Activated CD8-positive, alpha-beta memory T cell treated with anti-CD3 and anti-CD28 coated beads, Interleukin-2, amount 50 U/mL, for 4 hours (primary cell): Measurements from ENCODE around the gene MSI2.
"Not testable (repeated sequence)": the region's sequence is repeated elsewhere in the genome, so short reads cannot be mapped to it uniquely, and the experiment has no call there.

Experiments
- DNase-seq: peaks from one replicate; pipeline ENCODE4 v3.0.0-alpha.2; 2020

MSI2 gene

GRCh38 chr17:57489321-57489720 is 233.0 kb downstream of the MSI2 start:
- no peak for DNase-seq

- DNase-seq: no peak
Observed at GRCh38 chr17:57490111-57490845, 234.0 kb downstream of the MSI2 start.

- no peak for DNase-seq
Observed at GRCh38 chr17:57490890-57491289, 234.6 kb downstream of the MSI2 start.

- DNase-seq: no peak
Observed at GRCh38 chr17:57493171-57493570, 236.8 kb downstream of the MSI2 start.

- no peak for DNase-seq
Observed at GRCh38 chr17:57493625-57494024, 237.3 kb downstream of the MSI2 start.

DNA sequence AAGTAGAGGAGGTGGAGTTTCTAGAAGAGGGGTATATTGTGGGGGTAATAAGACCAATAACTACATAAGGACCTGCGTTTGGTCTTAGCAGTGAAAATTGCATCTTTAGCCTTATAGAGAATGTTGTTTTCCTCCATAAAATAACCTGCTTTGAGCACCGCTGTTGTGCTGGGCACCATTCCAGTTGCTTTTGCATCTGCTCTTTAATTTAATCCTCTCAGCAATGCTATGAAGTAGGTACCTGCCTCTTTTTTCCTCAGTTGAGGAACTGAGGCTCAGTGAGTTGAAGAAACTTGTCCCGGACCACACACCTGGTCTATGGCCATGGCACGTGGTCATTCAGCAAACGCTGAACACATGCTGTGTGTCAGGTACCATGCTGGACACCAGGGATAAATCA is 238.1 kb downstream of the MSI2 start:
- DNase-seq: no peak

DNA sequence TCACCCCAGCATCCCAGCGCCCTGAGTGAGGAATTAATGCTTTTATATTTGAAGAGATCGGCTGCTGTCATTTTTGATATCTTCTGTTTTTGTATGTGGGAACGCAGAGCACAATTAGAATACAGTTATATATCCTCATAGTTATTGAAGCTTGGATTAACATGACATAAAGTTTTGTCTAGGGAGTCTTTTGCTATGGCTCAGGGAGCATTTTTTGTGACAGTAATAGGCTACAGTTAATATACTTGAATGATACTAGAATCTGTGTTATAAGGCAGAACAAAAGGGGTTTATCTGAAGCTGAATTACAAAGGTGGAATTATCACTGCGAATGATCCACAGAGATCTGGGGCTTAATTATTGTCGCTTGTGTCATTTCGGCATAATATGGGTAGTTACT is 239.4 kb downstream of the MSI2 start:
- no peak for DNase-seq

DNA sequence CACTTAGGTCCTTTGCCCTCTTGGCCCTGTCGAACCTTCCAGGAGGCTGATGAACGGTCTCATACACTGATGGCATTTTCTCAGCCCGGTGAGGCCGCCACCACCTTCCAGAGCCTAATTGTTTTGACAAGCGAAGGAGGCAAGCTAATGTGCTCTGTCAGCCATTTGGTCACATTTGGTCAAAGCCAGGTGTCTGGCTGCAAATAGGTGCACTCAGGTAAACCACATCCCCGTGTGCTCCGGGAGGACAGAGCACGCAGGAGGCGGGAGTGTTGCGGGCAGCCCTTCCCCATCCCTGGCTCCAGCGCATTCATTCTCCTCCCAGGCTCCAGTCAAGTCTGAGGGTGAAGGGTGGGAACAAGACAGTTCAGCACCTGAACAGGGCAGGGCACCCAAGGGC is 240.1 kb downstream of the MSI2 start:
- DNase-seq: no peak

DNA sequence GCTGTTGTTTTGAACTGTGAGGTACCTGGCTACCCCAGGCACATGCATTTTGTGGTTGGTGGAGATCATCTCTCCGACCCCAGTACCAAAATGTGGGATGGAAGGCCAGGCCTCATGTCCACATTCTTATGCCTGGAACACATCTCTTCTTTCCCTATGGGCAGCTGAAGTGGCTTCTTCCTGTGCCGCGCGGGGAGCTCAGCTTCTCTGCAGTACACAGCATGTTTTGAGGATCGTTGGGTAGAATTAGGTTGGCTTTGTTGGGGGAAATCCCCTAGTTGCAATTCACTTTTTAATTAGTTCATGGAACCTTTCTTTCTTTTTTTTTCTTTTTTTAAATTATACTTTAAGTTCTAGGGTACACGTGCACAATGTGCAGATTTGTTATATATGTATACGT is 242.1 kb downstream of the MSI2 start:
- no peak for DNase-seq

DNA sequence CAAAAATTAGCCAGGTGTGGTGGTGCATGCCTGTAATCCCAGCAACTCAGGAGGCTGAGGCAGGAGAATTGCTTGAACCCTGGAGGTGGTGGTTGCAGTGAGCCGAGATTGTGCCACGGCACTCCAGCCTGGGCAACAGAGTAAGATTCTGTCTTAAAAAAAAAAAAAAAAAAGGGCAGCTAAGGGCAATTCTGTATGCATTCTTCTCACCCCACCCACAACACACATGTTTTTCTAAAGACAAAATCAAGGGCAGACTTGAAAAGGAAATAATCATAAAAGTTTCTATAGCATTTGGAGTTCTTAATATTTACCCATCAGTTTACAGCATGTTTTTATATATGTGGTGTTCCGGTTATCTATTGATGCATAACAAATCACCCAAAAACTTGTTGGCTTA is 242.9 kb downstream of the MSI2 start:
- DNase-seq: not testable (repeated sequence)

GRCh38 chr17:57499648-57500049 is 243.3 kb downstream of the MSI2 start:
- no peak for DNase-seq

DNA sequence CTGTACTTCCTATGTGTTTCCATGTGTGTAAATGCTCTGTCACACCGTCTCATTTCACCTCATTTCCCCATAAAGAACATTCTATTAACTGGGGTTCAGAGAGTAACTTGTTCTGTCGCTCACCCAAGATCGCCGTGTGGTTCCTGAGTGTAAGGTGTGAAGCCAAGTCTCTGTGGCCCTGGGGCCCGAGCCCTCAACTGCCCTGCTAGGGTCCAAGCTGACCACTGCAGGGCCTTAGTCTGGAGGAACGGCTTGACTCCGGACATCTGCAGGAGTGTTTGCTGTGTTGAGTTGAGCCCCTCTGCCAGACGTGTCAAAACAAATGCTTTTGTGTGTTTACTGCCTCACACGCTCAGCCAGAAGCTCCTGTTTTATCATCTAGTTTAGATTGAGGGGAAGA is 244.7 kb downstream of the MSI2 start:
- DNase-seq: no peak

DNA sequence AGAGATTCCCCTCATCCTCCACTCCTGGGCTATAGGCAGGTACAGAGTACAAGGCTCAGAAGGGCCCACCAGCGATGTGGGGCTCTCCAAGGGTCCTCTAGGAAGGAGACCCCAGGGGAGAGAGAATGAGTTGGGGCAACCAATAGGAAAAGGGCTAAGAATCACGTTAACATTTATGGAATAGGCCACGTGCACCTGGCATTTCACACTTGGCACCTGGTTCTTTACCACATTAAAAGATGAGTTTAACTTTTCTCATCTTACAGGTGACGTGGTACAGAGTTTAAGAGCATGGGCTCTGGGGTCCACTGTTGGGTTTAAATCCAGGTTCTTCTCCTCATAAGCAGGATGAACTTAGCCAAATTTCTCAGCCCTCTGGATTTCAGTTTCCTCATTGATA is 245.7 kb downstream of the MSI2 start:
- DNase-seq: no peak

- DNase-seq: no peak
Observed at GRCh38 chr17:57502811-57503241, 246.5 kb downstream of the MSI2 start.

DNA sequence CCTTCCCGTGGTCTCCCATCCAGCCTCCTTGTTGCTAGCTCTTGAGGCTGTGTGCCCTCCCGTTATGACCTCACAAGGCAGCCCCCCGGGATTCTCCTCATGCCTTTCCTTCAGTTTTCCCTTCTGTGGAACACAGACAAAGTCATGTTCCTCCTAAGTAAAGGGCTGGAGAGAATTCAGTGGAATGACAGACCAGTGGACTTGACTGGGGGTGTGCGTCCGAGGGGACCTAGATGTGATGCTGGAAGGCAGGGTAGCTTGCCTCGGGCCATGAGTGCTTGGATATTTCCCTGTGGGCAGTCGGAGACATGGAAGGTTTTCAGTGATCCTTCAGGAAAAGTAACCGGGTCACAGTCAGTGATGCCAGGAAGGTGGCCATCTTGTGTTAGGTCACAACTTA is 247.9 kb downstream of the MSI2 start:
- DNase-seq: no peak

GRCh38 chr17:57505841-57506773 is 249.8 kb downstream of the MSI2 start:
- no peak for DNase-seq

DNA sequence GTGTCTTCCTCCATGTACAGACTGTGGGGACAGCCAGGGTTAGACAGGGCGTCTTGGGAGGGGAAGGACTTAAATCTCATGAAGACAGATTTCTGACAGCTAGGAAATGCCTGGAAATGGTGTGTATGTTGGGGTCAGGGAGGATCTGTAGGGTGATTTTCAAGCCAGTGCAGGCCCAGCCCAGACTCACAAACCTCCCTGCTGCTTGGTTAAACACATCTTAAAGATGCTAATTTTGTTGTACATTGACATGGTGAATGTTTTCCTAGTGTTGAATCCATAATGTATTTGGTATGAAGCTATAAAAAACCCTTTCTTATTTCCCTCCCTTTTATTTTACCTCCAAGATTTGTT is 250.4 kb downstream of the MSI2 start:
- DNase-seq: no peak

GRCh38 chr17:57507828-57508227 is 251.5 kb downstream of the MSI2 start:
- no peak for DNase-seq

GRCh38 chr17:57508671-57509070 is 252.3 kb downstream of the MSI2 start:
- no peak for DNase-seq

- no peak for DNase-seq
Observed at GRCh38 chr17:57511475-57512123, 255.3 kb downstream of the MSI2 start.

GRCh38 chr17:57512258-57512657 is 255.9 kb downstream of the MSI2 start:
- no peak for DNase-seq

GRCh38 chr17:57512691-57513090 is 256.4 kb downstream of the MSI2 start:
- no peak for DNase-seq

DNA sequence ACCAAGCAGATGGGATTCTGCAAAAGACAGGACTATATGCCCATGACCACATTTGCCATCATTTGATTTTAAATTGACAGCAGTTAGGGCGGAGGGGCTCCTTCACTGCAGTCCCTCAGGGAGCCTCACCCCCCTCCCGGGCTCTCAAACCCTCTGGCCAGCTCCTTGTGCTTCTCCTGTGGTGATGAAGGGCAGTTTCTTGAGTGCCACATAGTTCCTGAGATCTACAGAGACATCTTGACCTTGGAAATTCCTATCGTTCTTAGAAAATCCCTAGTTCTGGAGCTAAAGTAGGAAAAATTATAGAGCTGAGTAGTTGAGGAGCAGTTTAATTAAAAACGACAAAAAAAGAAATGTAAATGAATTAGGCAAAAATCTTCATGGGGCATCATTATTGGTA is 257.2 kb downstream of the MSI2 start:
- DNase-seq: no peak

- no peak for DNase-seq
Observed at GRCh38 chr17:57514614-57515013, 258.3 kb downstream of the MSI2 start.
